ENCODE data around the gene THSD7A.

THSD7A gene

DNA sequence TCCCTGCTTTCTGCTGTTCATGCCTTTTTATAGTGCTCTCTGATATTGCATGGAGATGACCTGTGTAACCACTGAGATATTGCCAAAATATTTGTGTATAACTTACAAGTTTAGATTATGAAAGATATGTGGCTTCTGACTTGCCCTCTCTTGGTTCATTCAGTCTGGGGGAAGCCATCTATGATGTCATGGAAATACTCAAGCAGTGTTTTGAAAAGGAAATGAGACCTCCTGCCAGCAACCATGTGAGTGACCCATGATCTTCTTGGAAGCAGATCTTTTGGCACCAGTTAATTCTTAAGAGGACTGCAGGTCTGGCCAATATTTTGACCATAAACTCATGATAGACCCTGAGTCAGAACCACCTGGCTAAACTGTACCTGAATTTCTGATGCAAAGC is 183.0 kb downstream of the THSD7A start:
- Histone ChIP-seq H3K79me2 (ENCODE audit: control insufficient read depth, insufficient read depth, low read length, unreplicated experiment) (no peaks in the 10 kb centered on the region), H2AFZ (ENCODE audit: low read length, unreplicated experiment) (no peak overlapping the region), H3K27me3 (ENCODE audit: insufficient read depth, low read length) (no peaks in the 10 kb centered on the region), H3K27ac (ENCODE audit: low read depth, low read length) (0 out of 2 replicates have a peak overlapping the region, but pooled peaks have one; percentile 14), H3K36me3 (ENCODE audit: insufficient read depth, low read length) (no peaks in the 10 kb centered on the region), H3K4me1 (ENCODE audit: control insufficient read depth, insufficient read depth, low read length, unreplicated experiment) (peaks cover 21% of the 10 kb centered on the region), H3K4me3 (ENCODE audit: low read depth, low read length) (no peak overlapping the region)

DNA sequence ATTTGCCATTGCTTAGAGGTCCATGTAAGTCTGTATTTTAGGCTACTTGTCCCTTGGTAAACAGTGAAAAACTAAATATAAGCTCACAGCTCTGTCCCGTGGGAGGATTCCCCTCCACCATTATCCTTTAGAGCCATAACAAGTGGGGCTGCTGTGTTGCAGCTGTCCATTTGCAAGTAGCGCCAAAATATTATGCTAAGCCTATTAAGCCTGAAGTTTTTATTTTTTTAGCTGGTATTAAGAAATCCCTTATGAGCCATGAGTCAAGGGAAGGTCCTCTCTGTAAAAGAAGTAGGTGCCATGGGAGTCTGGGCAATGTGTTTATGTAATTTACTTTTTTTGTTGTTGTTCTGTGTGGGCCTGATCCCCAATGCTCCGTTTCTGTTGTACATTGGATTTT is 183.9 kb downstream of the THSD7A start:
- Histone ChIP-seq H2AFZ (ENCODE audit: low read length, unreplicated experiment) (no peak overlapping the region), H3K79me2 (ENCODE audit: control insufficient read depth, insufficient read depth, low read length, unreplicated experiment) (no peaks in the 10 kb centered on the region), H3K4me1 (ENCODE audit: control insufficient read depth, insufficient read depth, low read length, unreplicated experiment) (peaks cover 21% of the 10 kb centered on the region), H3K27me3 (ENCODE audit: insufficient read depth, low read length) (no peaks in the 10 kb centered on the region), H3K27ac (ENCODE audit: low read depth, low read length) (no peak overlapping the region), H3K36me3 (ENCODE audit: insufficient read depth, low read length) (no peaks in the 10 kb centered on the region), H3K4me3 (ENCODE audit: low read depth, low read length) (no peak overlapping the region)

DNA sequence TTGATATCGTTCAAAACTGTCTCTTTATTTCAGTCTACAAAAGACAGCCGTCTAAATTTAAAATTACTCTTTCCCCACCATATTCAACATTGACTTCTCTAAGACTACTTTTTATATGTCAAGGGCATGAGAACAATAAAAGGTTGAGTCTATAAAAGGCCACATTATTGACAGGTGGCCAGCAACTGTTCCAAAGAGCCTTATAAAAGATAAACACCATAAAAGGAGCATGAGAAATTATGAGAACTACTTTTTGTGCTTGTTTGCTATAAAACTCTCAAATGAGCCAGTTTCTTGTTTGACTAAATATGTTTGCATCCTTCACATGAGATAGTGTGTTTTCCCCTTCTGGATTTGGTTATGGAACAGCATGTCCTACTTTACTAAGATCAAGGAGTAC is 189.2 kb downstream of the THSD7A start:
- no peaks in the 10 kb centered on the region for H3K27me3 ChIP-seq (ENCODE audit: insufficient read depth, low read length)
- H3K27ac ChIP-seq (ENCODE audit: low read depth, low read length): no peak overlapping the region
- H3K36me3 ChIP-seq (ENCODE audit: insufficient read depth, low read length): no peaks in the 10 kb centered on the region
- H3K4me1 ChIP-seq (ENCODE audit: control insufficient read depth, insufficient read depth, low read length, unreplicated experiment): no peaks in the 10 kb centered on the region
- no peak overlapping the region for H3K4me3 ChIP-seq (ENCODE audit: low read depth, low read length)
- H2AFZ ChIP-seq (ENCODE audit: low read length, unreplicated experiment): no peak overlapping the region
- no peaks in the 10 kb centered on the region for H3K79me2 ChIP-seq (ENCODE audit: control insufficient read depth, insufficient read depth, low read length, unreplicated experiment)

DNA sequence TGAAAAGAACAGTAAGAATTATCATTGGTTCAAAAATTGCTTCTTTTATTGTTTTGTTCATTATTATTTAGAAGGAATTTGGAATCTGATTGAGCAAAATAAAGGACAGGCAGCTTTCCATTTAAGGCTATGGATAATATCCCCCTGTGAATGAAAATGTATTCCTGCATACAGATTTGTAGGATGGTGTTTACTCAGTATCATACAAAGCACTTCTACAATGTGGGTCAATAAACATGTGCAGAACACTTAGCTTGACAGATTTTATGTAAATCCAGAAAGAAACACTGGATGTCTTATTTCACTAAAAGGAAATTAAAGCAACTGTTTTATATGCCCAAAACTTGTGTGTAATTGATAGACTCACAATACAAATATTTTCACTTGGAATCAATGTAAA is 189.7 kb downstream of the THSD7A start:
- Histone ChIP-seq H3K4me3 (ENCODE audit: low read depth, low read length) (no peak overlapping the region), H3K4me1 (ENCODE audit: control insufficient read depth, insufficient read depth, low read length, unreplicated experiment) (no peaks in the 10 kb centered on the region), H2AFZ (ENCODE audit: low read length, unreplicated experiment) (no peak overlapping the region)

DNA sequence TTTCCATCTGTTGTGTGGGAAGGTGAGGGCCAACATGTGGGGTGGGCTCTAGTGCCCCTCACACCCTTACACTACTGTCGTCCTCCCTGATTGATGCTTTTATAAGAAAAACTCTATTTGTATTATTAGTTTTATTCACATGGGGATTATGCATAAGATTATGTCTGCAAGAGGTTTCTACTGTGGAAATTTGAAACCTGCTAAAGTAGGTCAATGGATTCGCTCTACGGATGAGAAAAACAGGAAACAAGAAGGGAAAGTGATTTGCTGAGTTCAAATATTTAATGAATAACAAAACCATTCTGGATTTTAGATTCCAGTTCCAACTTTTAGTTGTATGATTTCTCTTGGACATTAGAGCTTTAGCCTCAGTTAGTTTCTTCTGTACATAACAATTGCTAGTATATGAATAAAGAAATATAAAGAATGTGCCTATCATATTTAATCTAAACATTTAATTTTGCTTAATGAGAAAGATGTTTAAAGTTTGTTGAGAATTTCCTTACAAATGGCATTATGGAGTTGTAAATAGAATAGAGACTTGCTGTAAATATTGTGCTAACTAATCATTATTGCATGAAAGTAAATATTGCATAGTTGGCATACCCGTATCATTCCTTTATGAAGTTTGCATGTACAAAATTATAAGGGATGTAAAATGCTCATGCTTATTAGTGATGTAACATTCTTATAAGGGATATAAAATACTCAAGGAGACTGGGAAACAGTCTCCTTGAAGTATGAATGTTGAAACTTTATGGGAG is 193.8 kb downstream of the THSD7A start:
- no peak overlapping the region for H2AFZ ChIP-seq (ENCODE audit: low read length, unreplicated experiment)
- no peaks in the 10 kb centered on the region for H3K4me1 ChIP-seq (ENCODE audit: control insufficient read depth, insufficient read depth, low read length, unreplicated experiment)
- no peaks in the 10 kb centered on the region for H3K36me3 ChIP-seq (ENCODE audit: insufficient read depth, low read length)
- H3K79me2 ChIP-seq (ENCODE audit: control insufficient read depth, insufficient read depth, low read length, unreplicated experiment): no peaks in the 10 kb centered on the region
- no peaks in the 10 kb centered on the region for H3K27me3 ChIP-seq (ENCODE audit: insufficient read depth, low read length)
- no peak overlapping the region for H3K27ac ChIP-seq (ENCODE audit: low read depth, low read length)
- no peak overlapping the region for H3K4me3 ChIP-seq (ENCODE audit: low read depth, low read length)

More for the DNA sequence above, 189.7 kb downstream of the THSD7A start:
- H3K27ac ChIP-seq (ENCODE audit: low read depth, low read length): no peak overlapping the region
- H3K36me3 ChIP-seq (ENCODE audit: insufficient read depth, low read length): no peaks in the 10 kb centered on the region
- no peaks in the 10 kb centered on the region for H3K27me3 ChIP-seq (ENCODE audit: insufficient read depth, low read length)
- no peaks in the 10 kb centered on the region for H3K79me2 ChIP-seq (ENCODE audit: control insufficient read depth, insufficient read depth, low read length, unreplicated experiment)

DNA sequence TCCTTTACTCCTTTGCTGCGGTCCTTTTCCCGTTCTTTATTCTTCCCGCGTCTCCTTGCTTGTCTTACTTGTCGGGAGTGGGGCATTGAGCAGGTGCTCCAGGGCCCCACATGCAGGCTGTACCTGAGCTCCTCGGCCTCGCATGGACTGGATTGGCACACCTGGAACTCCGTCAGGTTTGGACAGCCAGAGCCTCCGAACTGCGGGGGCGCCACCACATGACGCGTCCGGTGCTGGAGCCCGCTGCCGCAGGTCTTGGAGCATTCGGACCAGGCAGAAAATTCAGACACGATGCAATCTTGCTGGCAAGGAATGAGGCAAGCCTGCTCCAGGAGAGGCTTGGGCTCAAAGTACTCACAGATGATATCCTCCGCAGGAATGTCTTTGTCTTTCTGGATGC is 195.7 kb downstream of the THSD7A start:
- H3K27ac ChIP-seq (ENCODE audit: low read depth, low read length): no peak overlapping the region
- no peaks in the 10 kb centered on the region for H3K36me3 ChIP-seq (ENCODE audit: insufficient read depth, low read length)
- H3K4me1 ChIP-seq (ENCODE audit: control insufficient read depth, insufficient read depth, low read length, unreplicated experiment): no peaks in the 10 kb centered on the region
- no peak overlapping the region for H3K4me3 ChIP-seq (ENCODE audit: low read depth, low read length)
- H3K79me2 ChIP-seq (ENCODE audit: control insufficient read depth, insufficient read depth, low read length, unreplicated experiment): no peaks in the 10 kb centered on the region
- H3K27me3 ChIP-seq (ENCODE audit: insufficient read depth, low read length): no peaks in the 10 kb centered on the region
- no peak overlapping the region for H2AFZ ChIP-seq (ENCODE audit: low read length, unreplicated experiment)

DNA sequence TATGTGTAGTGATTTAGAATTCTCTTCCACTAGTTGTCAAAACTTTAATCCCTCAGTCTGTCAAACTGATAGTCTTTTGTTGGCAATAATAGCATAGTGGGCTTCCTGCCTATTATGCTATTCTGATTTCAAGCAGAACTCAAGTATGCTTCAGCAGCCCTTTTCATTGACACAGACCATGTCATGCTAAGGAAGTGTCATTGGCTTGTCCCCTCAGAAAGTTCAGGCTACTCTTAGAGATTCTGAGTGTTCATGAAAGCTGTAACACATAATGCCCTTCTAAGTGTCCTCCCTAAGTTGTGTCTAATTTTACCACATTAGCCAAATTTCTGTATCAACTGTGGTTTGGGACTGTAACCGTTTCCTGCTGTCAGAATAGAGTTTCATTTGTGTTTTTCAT is 198.7 kb downstream of the THSD7A start:
- Histone ChIP-seq H3K4me1 (ENCODE audit: control insufficient read depth, insufficient read depth, low read length, unreplicated experiment) (no peaks in the 10 kb centered on the region), H2AFZ (ENCODE audit: low read length, unreplicated experiment) (no peak overlapping the region), H3K79me2 (ENCODE audit: control insufficient read depth, insufficient read depth, low read length, unreplicated experiment) (no peaks in the 10 kb centered on the region), H3K4me3 (ENCODE audit: low read depth, low read length) (no peak overlapping the region), H3K27ac (ENCODE audit: low read depth, low read length) (no peak overlapping the region), H3K27me3 (ENCODE audit: insufficient read depth, low read length) (no peaks in the 10 kb centered on the region), H3K36me3 (ENCODE audit: insufficient read depth, low read length) (no peaks in the 10 kb centered on the region)

DNA sequence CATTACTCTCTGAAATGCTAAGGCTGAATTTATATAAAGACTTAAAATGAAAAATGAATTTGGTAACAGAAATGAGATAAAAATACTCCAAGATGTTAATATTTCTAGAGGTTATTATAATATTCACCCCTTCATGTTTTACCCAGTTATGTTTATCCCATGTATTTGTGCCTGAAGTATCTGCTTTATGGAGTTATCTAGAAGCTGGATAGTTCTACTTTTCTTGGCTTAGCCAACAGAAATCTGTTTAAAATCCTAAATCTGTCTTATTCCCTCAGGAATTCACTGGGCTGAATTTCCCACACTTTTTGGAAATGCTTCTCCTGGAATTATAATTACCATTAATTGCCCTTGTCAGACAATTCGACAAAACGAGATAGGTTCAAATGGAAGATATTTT is 201.6 kb downstream of the THSD7A start:
- Histone ChIP-seq H3K27me3 (ENCODE audit: insufficient read depth, low read length) (no peaks in the 10 kb centered on the region), H3K79me2 (ENCODE audit: control insufficient read depth, insufficient read depth, low read length, unreplicated experiment) (no peaks in the 10 kb centered on the region), H2AFZ (ENCODE audit: low read length, unreplicated experiment) (no peak overlapping the region), H3K36me3 (ENCODE audit: insufficient read depth, low read length) (no peaks in the 10 kb centered on the region), H3K4me3 (ENCODE audit: low read depth, low read length) (no peak overlapping the region), H3K27ac (ENCODE audit: low read depth, low read length) (no peak overlapping the region), H3K4me1 (ENCODE audit: control insufficient read depth, insufficient read depth, low read length, unreplicated experiment) (peaks cover 3% of the 10 kb centered on the region)

DNA sequence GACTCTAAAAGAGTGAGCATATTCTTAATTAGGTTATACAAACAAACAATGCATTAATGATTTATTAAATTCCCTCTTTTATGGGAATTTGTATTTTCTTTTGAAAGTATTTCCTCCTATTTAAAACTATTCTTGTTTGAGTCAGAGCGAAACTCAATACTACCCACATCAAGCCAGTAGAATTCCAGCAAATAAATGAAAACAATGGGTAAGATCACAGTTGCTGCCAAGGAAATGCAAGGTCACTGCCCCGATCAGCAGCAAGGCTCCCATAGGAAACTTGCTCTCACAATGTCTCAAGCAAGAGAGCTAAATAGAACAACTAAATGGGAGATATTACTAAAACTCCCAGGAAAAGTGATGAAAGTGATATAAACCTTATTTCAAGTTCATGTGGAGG is 206.3 kb downstream of the THSD7A start:
- no peak overlapping the region for H2AFZ ChIP-seq (ENCODE audit: low read length, unreplicated experiment)
- no peaks in the 10 kb centered on the region for H3K79me2 ChIP-seq (ENCODE audit: control insufficient read depth, insufficient read depth, low read length, unreplicated experiment)
- H3K36me3 ChIP-seq (ENCODE audit: insufficient read depth, low read length): no peaks in the 10 kb centered on the region
- peaks cover 3% of the 10 kb centered on the region for H3K4me1 ChIP-seq (ENCODE audit: control insufficient read depth, insufficient read depth, low read length, unreplicated experiment)
- no peak overlapping the region for H3K4me3 ChIP-seq (ENCODE audit: low read depth, low read length)
- H3K27ac ChIP-seq (ENCODE audit: low read depth, low read length): peak overlapping the region; percentile 21; the same call in 1 of the 2 replicates
- no peaks in the 10 kb centered on the region for H3K27me3 ChIP-seq (ENCODE audit: insufficient read depth, low read length)

DNA sequence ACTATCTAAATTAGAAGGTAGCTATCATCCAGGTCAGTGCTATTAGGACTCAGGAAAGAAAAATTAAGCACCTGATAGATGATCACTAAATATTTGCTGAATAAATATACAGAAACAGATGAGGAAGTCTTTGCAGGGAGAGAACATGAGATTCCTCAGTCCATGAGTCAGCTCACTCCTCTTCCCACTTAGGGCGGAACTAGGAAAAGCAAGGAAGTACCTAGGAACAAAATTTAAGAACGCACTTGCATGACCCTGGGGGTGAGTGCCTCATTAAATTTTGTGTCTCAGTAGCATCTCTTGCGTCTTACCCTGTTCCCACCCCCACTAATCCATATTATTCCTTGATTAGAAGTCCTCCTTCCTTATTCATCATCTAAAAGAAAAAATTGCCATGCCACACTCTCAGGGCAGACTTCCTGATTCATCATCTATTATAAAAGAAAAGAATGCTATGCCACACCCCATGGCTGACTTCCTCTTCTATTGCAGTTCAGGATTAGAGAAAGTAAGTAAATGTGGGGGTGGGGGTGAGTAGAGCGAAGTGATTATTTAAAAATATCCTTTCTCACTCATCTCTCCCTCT is 208.8 kb downstream of the THSD7A start:
- no peaks in the 10 kb centered on the region for H3K27me3 ChIP-seq (ENCODE audit: insufficient read depth, low read length)
- no peak overlapping the region for H2AFZ ChIP-seq (ENCODE audit: low read length, unreplicated experiment)
- H3K4me1 ChIP-seq (ENCODE audit: control insufficient read depth, insufficient read depth, low read length, unreplicated experiment): peaks cover 3% of the 10 kb centered on the region
- H3K36me3 ChIP-seq (ENCODE audit: insufficient read depth, low read length): no peaks in the 10 kb centered on the region
- no peak overlapping the region for H3K27ac ChIP-seq (ENCODE audit: low read depth, low read length)
- no peak overlapping the region for H3K4me3 ChIP-seq (ENCODE audit: low read depth, low read length)
- no peaks in the 10 kb centered on the region for H3K79me2 ChIP-seq (ENCODE audit: control insufficient read depth, insufficient read depth, low read length, unreplicated experiment)
